Measurements from ENCODE around the gene RFESD.

DNA sequence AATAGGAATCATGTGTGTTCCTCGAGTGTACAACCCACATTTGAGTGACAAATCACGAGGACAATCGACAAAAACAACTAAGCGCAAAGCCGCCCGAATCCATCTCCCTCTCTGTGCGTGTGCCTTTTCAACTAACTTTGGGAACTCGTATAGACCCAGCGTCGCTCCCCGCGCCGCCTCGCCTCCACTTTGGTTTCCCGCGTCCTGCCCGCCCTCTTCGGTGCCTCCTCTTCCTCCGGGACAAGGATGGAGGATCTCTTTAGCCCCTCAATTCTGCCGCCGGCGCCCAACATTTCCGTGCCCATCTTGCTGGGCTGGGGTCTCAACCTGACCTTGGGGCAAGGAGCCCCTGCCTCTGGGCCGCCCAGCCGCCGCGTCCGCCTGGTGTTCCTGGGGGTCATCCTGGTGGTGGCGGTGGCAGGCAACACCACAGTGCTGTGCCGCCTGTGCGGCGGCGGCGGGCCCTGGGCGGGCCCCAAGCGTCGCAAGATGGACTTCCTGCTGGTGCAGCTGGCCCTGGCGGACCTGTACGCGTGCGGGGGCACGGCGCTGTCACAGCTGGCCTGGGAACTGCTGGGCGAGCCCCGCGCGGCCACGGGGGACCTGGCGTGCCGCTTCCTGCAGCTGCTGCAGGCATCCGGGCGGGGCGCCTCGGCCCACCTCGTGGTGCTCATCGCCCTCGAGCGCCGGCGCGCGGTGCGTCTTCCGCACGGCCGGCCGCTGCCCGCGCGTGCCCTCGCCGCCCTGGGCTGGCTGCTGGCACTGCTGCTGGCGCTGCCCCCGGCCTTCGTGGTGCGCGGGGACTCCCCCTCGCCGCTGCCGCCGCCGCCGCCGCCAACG is 26.3 kb upstream of the RFESD start, which contains the start of gene GPR150:
- TF ChIP-seq, protein P1, sequence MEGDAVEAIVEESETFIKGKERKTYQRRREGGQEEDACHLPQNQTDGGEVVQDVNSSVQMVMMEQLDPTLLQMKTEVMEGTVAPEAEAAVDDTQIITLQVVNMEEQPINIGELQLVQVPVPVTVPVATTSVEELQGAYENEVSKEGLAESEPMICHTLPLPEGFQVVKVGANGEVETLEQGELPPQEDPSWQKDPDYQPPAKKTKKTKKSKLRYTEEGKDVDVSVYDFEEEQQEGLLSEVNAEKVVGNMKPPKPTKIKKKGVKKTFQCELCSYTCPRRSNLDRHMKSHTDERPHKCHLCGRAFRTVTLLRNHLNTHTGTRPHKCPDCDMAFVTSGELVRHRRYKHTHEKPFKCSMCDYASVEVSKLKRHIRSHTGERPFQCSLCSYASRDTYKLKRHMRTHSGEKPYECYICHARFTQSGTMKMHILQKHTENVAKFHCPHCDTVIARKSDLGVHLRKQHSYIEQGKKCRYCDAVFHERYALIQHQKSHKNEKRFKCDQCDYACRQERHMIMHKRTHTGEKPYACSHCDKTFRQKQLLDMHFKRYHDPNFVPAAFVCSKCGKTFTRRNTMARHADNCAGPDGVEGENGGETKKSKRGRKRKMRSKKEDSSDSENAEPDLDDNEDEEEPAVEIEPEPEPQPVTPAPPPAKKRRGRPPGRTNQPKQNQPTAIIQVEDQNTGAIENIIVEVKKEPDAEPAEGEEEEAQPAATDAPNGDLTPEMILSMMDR (IDR thresholded peaks at IDR 0.05) = no peak
- peak; percentile 3 for TF ChIP-seq POLR2AphosphoS5 (IDR thresholded peaks at IDR 0.05)
